ENCODE data around the gene DEFB124. TPM values are rescaled to one million over a fixed set of nuclear protein-coding genes. Genes with fewer than 3 reads are reported as not detected.

DEFB124 gene
- total RNA-seq, 2 experiments from 2014 or later, result not detected

DNA sequence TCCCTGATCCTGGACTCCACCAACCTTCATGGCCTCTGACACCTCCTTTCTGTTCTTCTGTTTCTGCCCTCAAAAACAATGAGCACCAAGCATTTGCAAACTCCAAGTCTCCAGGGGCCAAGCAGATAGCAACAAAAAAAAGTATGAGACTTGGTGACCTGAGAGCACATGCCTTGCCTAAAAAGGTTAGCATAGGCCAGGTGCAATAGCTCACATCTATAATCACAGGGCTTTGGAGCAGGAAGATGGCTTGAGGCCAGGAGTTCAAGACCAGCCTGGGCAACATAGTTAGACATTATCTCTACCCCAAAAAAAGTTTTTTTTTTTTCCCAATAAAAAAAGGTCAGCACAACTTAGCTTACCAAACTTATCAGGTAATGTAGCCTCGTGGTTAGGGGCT, 25.6 kb upstream of the DEFB124 start:
- no peaks in the 10 kb centered on the region for H3K36me3 ChIP-seq (ENCODE audit: insufficient read depth, low read length)
- H3K4me1 ChIP-seq (ENCODE audit: insufficient read depth, low read length), result peaks cover 12% of the 10 kb centered on the region
- TF ChIP-seq, protein P1, sequence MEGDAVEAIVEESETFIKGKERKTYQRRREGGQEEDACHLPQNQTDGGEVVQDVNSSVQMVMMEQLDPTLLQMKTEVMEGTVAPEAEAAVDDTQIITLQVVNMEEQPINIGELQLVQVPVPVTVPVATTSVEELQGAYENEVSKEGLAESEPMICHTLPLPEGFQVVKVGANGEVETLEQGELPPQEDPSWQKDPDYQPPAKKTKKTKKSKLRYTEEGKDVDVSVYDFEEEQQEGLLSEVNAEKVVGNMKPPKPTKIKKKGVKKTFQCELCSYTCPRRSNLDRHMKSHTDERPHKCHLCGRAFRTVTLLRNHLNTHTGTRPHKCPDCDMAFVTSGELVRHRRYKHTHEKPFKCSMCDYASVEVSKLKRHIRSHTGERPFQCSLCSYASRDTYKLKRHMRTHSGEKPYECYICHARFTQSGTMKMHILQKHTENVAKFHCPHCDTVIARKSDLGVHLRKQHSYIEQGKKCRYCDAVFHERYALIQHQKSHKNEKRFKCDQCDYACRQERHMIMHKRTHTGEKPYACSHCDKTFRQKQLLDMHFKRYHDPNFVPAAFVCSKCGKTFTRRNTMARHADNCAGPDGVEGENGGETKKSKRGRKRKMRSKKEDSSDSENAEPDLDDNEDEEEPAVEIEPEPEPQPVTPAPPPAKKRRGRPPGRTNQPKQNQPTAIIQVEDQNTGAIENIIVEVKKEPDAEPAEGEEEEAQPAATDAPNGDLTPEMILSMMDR (IDR thresholded peaks at IDR 0.05), result no peak
- peaks cover 0 to 4% of the 10 kb centered on the region in 2 experiments for H3K27me3 ChIP-seq (ENCODE audit: control insufficient read depth in 1 of 2, insufficient read depth in 2 of 2, low read length in 2 of 2)
- Mint-ChIP-seq H3K4me1 (ENCODE audit: low read depth) (peaks cover 4% of the 10 kb centered on the region), H3K27ac (no peak overlapping the region), H3K9me3 (no peaks in the 10 kb centered on the region), H3K4me3 (no peak overlapping the region), H3K36me3 (ENCODE audit: low read depth) (no peaks in the 10 kb centered on the region), H3K27me3 (peaks cover 26% of the 10 kb centered on the region)
- H3K9me3 ChIP-seq (ENCODE audit: control insufficient read depth in 1 of 2, insufficient read depth in 1 of 2, low read length in 2 of 2), result no peaks in the 10 kb centered on the region
- no peak overlapping the region for H3K27ac ChIP-seq (ENCODE audit: low read depth in 1 of 2, low read length in 2 of 2)
- intact Hi-C loops (cut with DNase I, micrococcal nuclease), result no loop called here
- no peak for ATAC-seq (ENCODE audit: poor library complexity)
- DNase-seq, result no peak
- no peak overlapping the region for H3K4me3 ChIP-seq (ENCODE audit: low read length)
- ChIA-PET POLR2A (no interaction called here), CTCF (no interaction called here)

- H3K4me3 Mint-ChIP-seq, result no peak overlapping the region
- H3K9me3 Mint-ChIP-seq, result no peaks in the 10 kb centered on the region
- Histone ChIP-seq H3K9me3 (ENCODE audit: control insufficient read depth in 1 of 2, insufficient read depth in 1 of 2, low read length in 2 of 2) (no peaks in the 10 kb centered on the region), H3K4me1 (ENCODE audit: insufficient read depth, low read length) (peaks cover 3% of the 10 kb centered on the region), H3K27me3 (ENCODE audit: control insufficient read depth in 1 of 2, insufficient read depth in 2 of 2, low read length in 2 of 2) (peaks cover 0 to 7% of the 10 kb centered on the region in 2 experiments), H3K4me3 (ENCODE audit: low read length) (no peak overlapping the region), H3K27ac (ENCODE audit: low read depth in 1 of 2, low read length in 2 of 2) (no peak overlapping the region), H3K36me3 (ENCODE audit: insufficient read depth, low read length) (no peaks in the 10 kb centered on the region)
- no peaks in the 10 kb centered on the region for H3K4me1 Mint-ChIP-seq (ENCODE audit: low read depth)
- POLR2A ChIA-PET, result no interaction called here
- peaks cover 34% of the 10 kb centered on the region for H3K27me3 Mint-ChIP-seq
- DNase-seq (no peak), ATAC-seq (ENCODE audit: poor library complexity) (no peak)
- intact Hi-C loops (cut with DNase I, micrococcal nuclease), result no loop called here
- TF ChIP-seq, protein P1 (IDR thresholded peaks at IDR 0.05), result no peak
- CTCF ChIA-PET, result interaction anchor here (0.6 kb wide), 1 partner anchor 43 kb away, joined by 3 read pairs; no protein-coding TSS in a partner anchor
- H3K36me3 Mint-ChIP-seq (ENCODE audit: low read depth), result no peaks in the 10 kb centered on the region
- no peak overlapping the region for H3K27ac Mint-ChIP-seq
These were observed 23.1 kb upstream of the DEFB124 start for GRCh38 chr20:31497838-31498540.

DNA sequence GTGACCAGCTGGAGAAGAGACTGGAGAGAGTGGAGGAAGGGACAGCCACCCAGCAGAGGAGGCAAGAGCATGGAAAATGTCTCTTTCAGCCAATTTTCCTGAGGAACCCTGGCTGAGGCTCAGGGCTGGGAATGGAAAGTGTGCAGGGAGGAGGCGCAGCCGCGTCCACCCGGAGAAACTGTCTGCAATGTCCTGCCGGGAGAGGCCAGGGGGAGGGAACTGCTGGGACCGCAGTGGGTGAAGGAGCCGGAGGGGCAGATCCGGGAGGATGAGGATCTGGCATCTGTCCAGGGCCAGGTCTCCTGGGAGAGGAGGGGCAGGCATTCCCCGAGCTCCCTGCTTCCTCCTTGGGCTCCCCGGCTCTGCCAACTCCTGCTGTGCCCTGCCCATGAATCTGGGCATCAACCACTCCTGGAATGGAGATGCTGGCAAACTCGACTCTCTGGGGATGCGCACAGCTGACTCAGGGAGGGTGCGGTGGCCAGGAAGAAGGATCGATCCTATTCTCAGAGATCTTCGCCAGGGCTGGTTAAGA, 21.9 kb upstream of the DEFB124 start:
- CTCF ChIA-PET, result no interaction called here

More for the DNA sequence above, 21.9 kb upstream of the DEFB124 start:
- Mint-ChIP-seq H3K4me3 (no peak overlapping the region), H3K9me3 (no peaks in the 10 kb centered on the region), H3K27me3 (peaks cover 31% of the 10 kb centered on the region), H3K36me3 (ENCODE audit: low read depth) (no peaks in the 10 kb centered on the region), H3K4me1 (ENCODE audit: low read depth) (no peaks in the 10 kb centered on the region), H3K27ac (no peak overlapping the region)
- no peaks in the 10 kb centered on the region for H3K36me3 ChIP-seq (ENCODE audit: insufficient read depth, low read length)
- intact Hi-C loops (cut with DNase I, micrococcal nuclease), result no loop called here
- H3K4me1 ChIP-seq (ENCODE audit: insufficient read depth, low read length), result no peaks in the 10 kb centered on the region
- peaks cover 0 to 7% of the 10 kb centered on the region in 2 experiments for H3K27me3 ChIP-seq (ENCODE audit: control insufficient read depth in 1 of 2, insufficient read depth in 2 of 2, low read length in 2 of 2)
- TF ChIP-seq, protein P1 (IDR thresholded peaks at IDR 0.05), result no peak
- POLR2A ChIA-PET, result no interaction called here
- no peak overlapping the region for H3K27ac ChIP-seq (ENCODE audit: low read depth in 1 of 2, low read length in 2 of 2)
- no peak overlapping the region for H3K4me3 ChIP-seq (ENCODE audit: low read length)
- H3K9me3 ChIP-seq (ENCODE audit: control insufficient read depth in 1 of 2, insufficient read depth in 1 of 2, low read length in 2 of 2), result no peaks in the 10 kb centered on the region
- DNase-seq (no peak), ATAC-seq (ENCODE audit: poor library complexity) (no peak)
